Measurements from ENCODE around the gene PTPRH.
A peak's percentile ranks its signal among the peaks of the same experiment; 100 is the strongest.
"Not testable (repeated sequence)": the region's sequence is repeated elsewhere in the genome, so short reads cannot be mapped to it uniquely, and the experiment has no call there.

The PTPRH gene

GRCh38 chr19:55178781-55179599 lies 30.3 kb downstream of the PTPRH start:
- DNase-seq = peak; percentile 85 to 95 (median 93)

DNA sequence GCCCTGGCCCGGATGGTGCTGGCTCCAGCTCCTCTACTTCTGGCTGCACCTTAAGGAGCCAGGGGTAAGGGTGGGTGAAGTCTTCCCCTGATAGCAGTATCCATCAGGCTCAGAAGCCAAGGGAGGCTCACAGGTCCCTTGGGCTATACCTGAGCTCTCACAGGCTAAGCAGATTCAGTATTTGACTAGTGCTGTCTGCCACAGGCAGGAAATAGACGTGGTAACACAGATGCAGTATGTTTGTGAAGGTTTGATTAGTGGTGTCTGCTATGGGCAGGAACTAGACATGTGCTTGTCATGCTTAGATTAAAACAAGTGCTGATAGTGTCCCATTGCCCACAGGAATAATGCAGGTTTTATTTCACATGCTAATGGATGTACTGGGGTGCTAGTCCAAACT lies 33.2 kb downstream of the PTPRH start:
- DNase-seq = peak in 1 of 5 experiments; percentile 49

DNA sequence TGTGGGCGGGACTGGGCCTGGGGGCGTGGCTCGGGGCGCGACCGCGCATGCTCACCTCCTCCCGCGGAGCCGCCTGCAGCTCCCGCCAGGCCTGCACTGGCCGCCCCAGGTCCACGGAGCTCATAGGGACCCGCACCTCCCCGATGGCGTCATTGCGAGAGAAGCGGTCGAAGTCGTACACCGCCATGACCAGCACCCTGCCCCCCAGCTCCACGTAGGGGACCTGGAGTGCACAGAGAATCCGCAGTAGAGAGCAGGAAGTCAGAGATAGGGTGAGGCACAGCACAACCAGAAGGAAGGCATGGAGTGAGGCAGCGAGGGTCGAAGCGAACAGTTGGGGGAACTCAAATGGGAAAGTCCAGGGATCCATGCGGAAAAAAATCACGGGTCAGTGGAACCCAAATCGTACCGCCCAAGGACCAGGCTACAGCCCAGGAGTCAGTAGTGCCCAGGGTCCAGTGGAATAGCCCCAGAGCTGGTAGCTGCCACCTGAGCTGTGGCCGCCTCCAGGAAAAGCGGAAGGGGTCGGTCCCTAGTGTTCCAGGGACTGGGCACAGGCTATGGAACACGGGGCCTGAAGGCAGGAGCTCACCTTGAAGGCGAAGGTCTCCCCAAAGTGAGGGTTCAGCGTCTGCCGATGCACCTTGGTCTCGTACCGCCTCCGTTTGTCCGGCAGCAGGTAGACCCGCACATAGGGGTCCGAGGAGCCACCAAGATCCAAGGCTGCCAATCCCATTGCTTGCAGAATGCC lies 34.0 kb downstream of the PTPRH start:
- DNase-seq = no peak

DNA sequence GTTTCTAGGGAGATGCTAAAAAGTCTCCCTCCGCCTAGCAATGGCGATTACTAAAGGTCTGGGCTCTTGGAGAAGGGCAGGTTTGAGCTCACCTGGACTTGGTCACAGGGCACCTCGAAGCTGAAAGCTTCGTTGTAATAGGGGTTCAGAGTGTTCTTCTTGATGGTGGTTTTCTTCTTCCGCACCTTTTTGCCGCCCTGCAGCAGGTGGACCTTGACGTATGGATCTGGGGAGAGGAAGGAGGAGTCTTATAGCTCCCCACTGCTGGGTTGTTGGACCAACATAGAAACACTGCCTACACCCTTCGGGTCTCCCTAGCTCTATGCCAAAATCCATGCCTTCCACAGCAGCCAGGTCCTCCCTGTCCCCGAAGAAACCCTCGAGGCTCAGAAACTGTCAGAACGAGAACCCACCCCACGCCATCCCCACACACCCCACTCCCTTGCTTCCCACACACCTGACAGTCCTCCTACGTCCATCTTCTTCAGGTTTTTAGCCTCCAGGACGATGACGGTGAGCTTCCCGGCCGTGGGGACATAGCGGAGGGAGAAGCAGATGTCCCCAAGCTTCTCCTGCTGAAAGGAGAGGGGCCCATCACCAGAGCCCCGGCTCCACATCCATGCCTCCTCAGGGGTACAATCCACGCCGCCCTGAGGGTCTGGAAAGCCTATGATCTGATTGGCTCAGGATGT lies 34.7 kb downstream of the PTPRH start:
- no peak for DNase-seq

- DNase-seq = no peak
These were observed 35.4 kb downstream of the PTPRH start for GRCh38 chr19:55173714-55174409.

DNA sequence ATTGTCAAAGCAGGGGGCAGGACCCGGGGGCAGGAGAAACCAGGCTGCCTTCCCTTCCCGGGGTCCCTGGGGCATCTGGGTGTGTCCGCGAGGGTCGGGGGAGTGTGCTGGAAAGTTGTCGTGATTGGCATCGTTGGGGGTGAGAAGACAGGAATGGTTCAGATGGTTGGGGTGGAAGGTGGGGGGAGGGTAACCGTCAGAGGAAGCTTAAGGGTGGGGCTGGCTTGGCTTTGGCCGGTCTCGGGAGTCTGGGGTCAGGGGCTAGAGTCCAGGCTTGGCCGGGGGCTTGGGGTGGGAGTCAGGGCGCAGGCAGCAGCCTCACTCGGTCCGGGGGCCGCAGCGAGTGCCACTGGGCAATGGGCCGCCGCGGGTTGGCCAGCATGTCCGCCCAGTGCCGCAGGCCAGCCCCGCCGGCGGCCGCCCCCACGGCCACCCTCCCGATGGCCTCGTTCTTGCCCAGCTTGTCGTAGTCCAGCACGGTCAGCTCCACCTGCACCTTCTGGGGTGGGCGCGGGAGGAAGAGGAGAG lies 36.1 kb downstream of the PTPRH start:
- DNase-seq = no peak

DNA sequence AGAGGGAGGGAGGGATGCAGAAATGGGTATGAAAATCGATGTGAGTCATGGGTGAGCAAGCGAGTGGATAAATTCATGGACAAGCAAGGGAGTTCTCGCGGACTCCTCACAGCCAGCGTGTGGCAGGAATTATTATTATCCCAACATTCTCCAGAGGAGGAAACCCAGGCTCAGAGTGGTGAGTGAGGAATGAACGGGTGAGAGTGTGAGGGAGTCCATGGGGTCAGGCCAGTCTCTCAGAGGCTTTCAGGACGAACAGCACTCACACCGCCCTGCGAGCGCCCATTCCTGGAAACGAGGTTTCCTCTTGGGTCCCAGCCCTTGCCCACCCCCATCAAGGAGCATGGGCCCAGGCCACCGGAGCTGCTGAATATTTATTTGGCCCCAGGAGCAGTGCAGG lies 36.6 kb downstream of the PTPRH start:
- no peak for DNase-seq

DNA sequence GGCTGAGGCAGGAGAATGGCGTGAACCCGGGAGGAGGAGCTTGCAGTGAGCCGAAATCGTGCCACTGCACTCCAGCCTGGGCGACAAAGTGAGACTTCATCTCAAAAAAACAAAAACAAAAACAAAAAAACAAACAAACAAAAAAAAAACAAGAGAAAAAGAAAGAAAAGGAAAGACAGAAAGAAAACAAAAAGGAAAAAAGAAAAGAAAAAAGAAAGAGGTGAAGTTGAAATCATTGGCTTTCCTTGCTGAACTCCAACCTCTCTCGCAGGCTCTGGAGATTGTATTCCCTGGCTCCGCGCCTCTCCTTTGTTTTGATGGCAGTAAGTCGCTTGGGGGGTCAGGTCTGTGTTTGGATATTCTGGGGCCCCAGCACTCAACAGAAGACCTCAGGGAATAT lies 37.0 kb downstream of the PTPRH start:
- not testable (repeated sequence) for DNase-seq

DNA sequence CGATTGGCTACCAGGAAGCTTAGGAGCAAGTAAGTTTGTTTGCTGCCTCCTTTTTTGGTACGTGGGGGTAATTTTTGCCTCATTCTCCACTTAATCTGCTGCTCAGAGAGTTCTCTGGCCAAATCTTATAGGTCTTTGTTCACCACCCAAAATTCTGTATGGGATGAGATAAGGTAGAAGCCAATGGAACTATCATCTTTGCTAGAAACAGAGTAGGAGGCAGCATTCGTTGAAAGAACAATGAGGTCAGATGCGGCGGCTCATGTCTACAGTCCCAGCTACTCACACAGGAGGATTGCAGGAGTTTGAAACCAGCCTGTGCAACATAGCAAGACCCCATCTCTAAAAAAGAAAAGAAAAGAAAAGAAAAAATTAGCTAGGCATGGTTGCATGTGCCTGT lies 37.9 kb downstream of the PTPRH start:
- no peak for DNase-seq

DNA sequence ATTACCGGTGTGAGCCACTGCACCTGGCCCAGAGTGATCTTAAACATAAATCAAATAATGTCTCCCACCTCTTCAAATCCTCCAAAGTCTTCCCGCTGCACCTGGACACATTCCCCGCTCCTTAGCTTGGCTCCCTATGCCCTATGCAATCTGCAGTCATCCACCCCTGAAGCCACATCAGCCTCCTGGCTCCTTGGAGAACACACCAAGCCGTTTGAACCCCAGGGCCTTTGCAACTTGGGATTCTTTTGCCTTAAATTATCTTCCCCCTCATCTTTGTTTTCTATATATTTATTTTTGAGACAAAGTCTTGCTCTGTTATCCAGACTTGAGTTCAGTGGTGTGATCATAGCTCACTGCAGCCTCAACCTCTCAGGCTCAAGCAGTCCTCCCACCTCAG lies 40.2 kb downstream of the PTPRH start:
- DNase-seq = no peak

DNA sequence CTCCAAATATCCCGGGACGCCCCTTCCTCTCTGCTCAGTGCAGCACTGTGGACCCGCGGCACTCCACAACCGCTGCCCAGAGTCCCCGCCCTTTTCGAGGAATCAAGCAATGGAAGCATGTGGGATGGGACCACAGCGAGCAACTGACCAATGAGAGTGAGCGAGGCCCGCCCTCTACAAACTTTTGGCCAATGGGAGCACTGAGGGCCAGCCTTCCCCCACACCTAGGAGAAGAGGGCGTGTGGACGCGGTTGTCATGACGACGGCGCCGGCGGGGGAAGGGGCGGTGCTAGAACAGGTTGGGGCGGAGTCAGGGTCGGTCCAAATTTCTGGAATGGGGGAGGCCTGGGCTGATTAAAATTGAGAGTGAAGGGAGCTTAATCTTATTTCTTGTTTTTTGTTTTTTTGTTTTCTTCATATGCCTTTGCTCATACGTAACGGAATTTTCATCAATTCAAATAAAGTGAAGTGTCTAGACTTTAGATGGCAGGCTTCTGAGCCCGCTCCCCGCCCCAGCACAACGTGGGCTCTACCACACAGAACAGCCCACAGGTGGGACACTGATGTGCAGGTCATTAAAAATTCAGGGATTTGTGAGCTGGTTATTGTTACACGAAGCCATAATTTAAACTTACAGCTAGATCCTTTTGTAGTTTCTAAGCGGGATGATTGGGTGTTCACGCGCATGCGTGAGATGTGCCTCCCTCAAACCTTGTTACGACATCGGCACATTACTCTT lies 42.6 kb downstream of the PTPRH start, which contains the start of gene DNAAF3:
TSS of gene DNAAF3 (minus strand) at position 84 of the 739 bp plus-strand sequence. CDS start 200 bp downstream, outside the sequence.
- peak in 4 of 5 experiments; percentile 43 to 84 (median 54) for DNase-seq

- DNase-seq = peak in 3 of 5 experiments; percentile 45 to 74 (median 45)
These were observed 43.3 kb downstream of the PTPRH start for GRCh38 chr19:55165952-55166529.

DNA sequence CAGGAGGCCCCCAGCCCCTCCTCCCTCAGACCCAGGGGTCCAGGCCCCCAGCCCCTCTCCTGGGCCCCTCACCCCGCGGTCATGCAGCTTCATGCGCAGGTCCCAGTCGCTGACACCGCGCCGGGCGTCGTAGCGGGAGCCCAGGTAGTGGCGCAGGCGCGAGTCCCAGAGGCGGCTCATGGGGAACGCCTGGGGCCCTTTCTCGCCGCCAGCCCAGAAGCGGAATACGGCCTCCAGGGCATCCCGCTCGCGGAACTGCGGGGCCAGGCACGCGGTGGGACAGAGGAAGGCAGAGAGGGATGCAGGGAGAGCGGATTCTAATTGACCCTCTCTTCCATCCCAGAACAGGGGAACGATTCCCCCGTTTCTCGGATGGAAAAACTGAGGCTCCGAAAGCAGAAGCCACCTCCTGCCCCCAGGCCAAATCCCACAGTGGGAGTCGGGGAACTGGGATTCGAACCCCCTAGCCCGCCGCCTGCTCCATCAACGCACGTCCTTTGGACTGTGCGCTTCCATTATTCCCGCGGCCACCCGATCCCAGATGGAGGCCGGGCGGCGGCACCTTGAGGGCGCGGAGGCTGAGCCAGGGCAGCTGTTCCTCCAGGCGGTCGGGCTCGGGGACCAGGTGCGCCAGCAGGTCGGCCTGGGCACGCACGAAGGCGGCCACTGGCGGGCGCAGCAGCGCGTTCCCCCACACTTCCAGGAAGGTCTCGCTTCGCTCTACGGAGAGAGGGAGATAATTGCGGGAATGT lies 47.6 kb downstream of the PTPRH start:
- DNase-seq = no peak

DNA sequence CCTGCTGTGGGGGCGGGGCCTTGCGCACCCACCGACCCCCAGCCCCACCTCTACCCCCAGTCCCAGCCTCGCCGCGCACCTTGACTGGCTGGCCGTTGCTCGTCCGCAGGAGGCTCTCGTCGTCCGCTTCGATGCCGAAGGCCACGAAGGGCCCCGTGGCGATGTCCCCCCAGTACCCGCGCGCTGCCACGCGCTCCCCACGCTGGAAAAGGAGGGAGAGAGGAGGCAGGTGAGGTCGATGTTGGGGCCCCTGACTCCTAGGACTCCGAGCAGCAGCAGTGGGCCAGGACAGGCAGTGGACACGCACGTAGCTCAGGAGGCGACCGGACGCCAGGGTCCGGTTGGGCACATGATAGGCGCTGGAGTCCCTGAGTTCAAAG lies 48.3 kb downstream of the PTPRH start:
- DNase-seq = no peak

GRCh38 chr19:55160128-55160985 lies 48.9 kb downstream of the PTPRH start:
- DNase-seq = peak; percentile 74 to 87 (median 81)

- no peak for DNase-seq
These were observed 50.2 kb downstream of the PTPRH start for GRCh38 chr19:55158848-55159749.

- DNase-seq = no peak
These were observed 50.9 kb downstream of the PTPRH start for GRCh38 chr19:55158423-55158822.
